ENCODE results near the gene RNASE8. TPM values are rescaled to one million over a fixed set of nuclear protein-coding genes. Genes with fewer than 3 reads are reported as not detected.
A peak's percentile ranks its signal among the peaks of the same experiment; 100 is the strongest.
"Not testable (repeated sequence)": the region's sequence is repeated elsewhere in the genome, so short reads cannot be mapped to it uniquely, and the experiment has no call there.

The RNASE8 gene
- total RNA-seq, 2 donors from 2014 or later: not detected

GRCh38 chr14:21038441-21039422 is 18.9 kb upstream of the RNASE8 start:
- intact Hi-C loops (cut with DNase I): no loop called here

GRCh38 chr14:21039585-21040369 is 17.8 kb upstream of the RNASE8 start:
- H3K27ac ChIP-seq: peak overlapping the region; percentile 63 to 84 (median 74)
- peaks cover 59% of the 10 kb centered on the region for H3K4me1 ChIP-seq
- DNase-seq (peak; percentile 69 to 82 (median 73)), ATAC-seq (peak; percentile 70)
- H3K9me3 ChIP-seq: no peaks in the 10 kb centered on the region
- WGBS, 2 donors: 28 to 31% methylated on average over 8 of the region's 8 CpGs
- intact Hi-C loops (cut with DNase I): no loop called here
- no peaks in the 10 kb centered on the region for H3K27me3 ChIP-seq
- TF ChIP-seq POLR2A (IDR thresholded peaks at IDR 0.05) (no peak), CTCF (IDR thresholded peaks at IDR 0.05) (peak in 6 of 7 experiments; percentile 51 to 89 (median 84))
- H3K4me3 ChIP-seq: no peak overlapping the region
- no peaks in the 10 kb centered on the region for H3K36me3 ChIP-seq (replicated peaks in 1 of 2; ENCODE audit: insufficient read depth in 1 of 2, low read depth in 2 of 2)

More at GRCh38 chr14:21038441-21039422, 18.9 kb upstream of the RNASE8 start:
- peak in 2 of 3 donors; percentile 57 to 66 for TF ChIP-seq POLR2A (IDR thresholded peaks at IDR 0.05)
- TF ChIP-seq CTCF (IDR thresholded peaks at IDR 0.05): peak in 1 of 7 experiments; percentile 6
- 5 to 14% methylated on average over 8 to 10 of the region's 10 CpGs for WGBS, 2 donors
- Histone ChIP-seq H3K36me3 (replicated peaks in 1 of 2; ENCODE audit: insufficient read depth in 1 of 2, low read depth in 2 of 2) (no peaks in the 10 kb centered on the region), H3K4me1 (peaks cover 50% of the 10 kb centered on the region), H3K27ac (peak overlapping the region; percentile 63 to 84 (median 74)), H3K4me3 (no peak overlapping the region), H3K9me3 (no peaks in the 10 kb centered on the region), H3K27me3 (no peaks in the 10 kb centered on the region)
- ATAC-seq: peak; percentile 92
- peak; percentile 90 to 96 (median 94) for DNase-seq

- peak overlapping the region in 3 of 4 donors; percentile 73 to 84 (median 76) for H3K27ac ChIP-seq
- H3K4me3 ChIP-seq: no peak overlapping the region
- H3K36me3 ChIP-seq (replicated peaks in 1 of 2; ENCODE audit: insufficient read depth in 1 of 2, low read depth in 2 of 2): no peaks in the 10 kb centered on the region
- peaks cover 59% of the 10 kb centered on the region for H3K4me1 ChIP-seq
- intact Hi-C loops (cut with DNase I): no loop called here
- ATAC-seq: no peak
- no peak for DNase-seq
- H3K9me3 ChIP-seq: no peaks in the 10 kb centered on the region
- H3K27me3 ChIP-seq: no peaks in the 10 kb centered on the region
- WGBS, 2 donors: 60 to 65% methylated on average over 8 of the region's 8 CpGs
- TF ChIP-seq POLR2A (IDR thresholded peaks at IDR 0.05): no peak
- TF ChIP-seq CTCF (IDR thresholded peaks at IDR 0.05): no peak
Measured at GRCh38 chr14:21040370-21040925, 17.2 kb upstream of the RNASE8 start.

- peaks cover 59% of the 10 kb centered on the region for H3K4me1 ChIP-seq
- DNase-seq; ATAC-seq; H3K9me3 ChIP-seq; H3K27ac ChIP-seq; intact Hi-C loops (cut with DNase I); H3K27me3 ChIP-seq; H3K4me3 ChIP-seq; H3K36me3 ChIP-seq (replicated peaks in 1 of 2; ENCODE audit: insufficient read depth in 1 of 2, low read depth in 2 of 2): not testable (repeated sequence)
- 64 to 73% methylated on average over 3 of the region's 3 CpGs for WGBS, 2 donors
Measured at GRCh38 chr14:21040941-21041340, 16.7 kb upstream of the RNASE8 start.
